ENCODE data around the gene PCNX1.

The PCNX1 gene

GRCh38 chr14:71108398-71109119, 201.3 kb downstream of the PCNX1 start:
- TF ChIP-seq, protein P1, sequence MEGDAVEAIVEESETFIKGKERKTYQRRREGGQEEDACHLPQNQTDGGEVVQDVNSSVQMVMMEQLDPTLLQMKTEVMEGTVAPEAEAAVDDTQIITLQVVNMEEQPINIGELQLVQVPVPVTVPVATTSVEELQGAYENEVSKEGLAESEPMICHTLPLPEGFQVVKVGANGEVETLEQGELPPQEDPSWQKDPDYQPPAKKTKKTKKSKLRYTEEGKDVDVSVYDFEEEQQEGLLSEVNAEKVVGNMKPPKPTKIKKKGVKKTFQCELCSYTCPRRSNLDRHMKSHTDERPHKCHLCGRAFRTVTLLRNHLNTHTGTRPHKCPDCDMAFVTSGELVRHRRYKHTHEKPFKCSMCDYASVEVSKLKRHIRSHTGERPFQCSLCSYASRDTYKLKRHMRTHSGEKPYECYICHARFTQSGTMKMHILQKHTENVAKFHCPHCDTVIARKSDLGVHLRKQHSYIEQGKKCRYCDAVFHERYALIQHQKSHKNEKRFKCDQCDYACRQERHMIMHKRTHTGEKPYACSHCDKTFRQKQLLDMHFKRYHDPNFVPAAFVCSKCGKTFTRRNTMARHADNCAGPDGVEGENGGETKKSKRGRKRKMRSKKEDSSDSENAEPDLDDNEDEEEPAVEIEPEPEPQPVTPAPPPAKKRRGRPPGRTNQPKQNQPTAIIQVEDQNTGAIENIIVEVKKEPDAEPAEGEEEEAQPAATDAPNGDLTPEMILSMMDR (IDR thresholded peaks at IDR 0.05), result no peak
- H3K27me3 ChIP-seq (ENCODE audit: control insufficient read depth, insufficient read depth, low read length), result no peaks in the 10 kb centered on the region
- no peaks in the 10 kb centered on the region for H3K79me2 ChIP-seq
- H3K9ac ChIP-seq, result no peak overlapping the region
- H3K9me3 ChIP-seq (ENCODE audit: control insufficient read depth, low read length), result no peaks in the 10 kb centered on the region
- H3K4me3 ChIP-seq (ENCODE audit: low read depth, low read length), result no peak overlapping the region
- H3K27ac ChIP-seq, result no peak overlapping the region
- no peaks in the 10 kb centered on the region for H3K36me3 ChIP-seq (ENCODE audit: control insufficient read depth, insufficient read depth, low read length)
- no peak overlapping the region for H3K4me2 ChIP-seq (ENCODE audit: low read length)
- H2AFZ ChIP-seq, result no peak overlapping the region
- H3K4me1 ChIP-seq, result no peaks in the 10 kb centered on the region

GRCh38 chr14:71113376-71113775, 206.1 kb downstream of the PCNX1 start:
- Histone ChIP-seq H3K36me3 (ENCODE audit: control insufficient read depth, insufficient read depth, low read length) (no peaks in the 10 kb centered on the region), H3K4me1 (no peaks in the 10 kb centered on the region), H3K27me3 (ENCODE audit: control insufficient read depth, insufficient read depth, low read length) (no peaks in the 10 kb centered on the region), H2AFZ (no peak overlapping the region), H3K9ac (no peak overlapping the region), H3K9me3 (ENCODE audit: control insufficient read depth, low read length) (no peaks in the 10 kb centered on the region), H3K4me3 (ENCODE audit: low read depth, low read length) (no peak overlapping the region), H3K27ac (no peak overlapping the region), H3K79me2 (no peaks in the 10 kb centered on the region), H3K4me2 (ENCODE audit: low read length) (no peak overlapping the region)
- TF ChIP-seq, protein P1 (IDR thresholded peaks at IDR 0.05), result no peak

DNA sequence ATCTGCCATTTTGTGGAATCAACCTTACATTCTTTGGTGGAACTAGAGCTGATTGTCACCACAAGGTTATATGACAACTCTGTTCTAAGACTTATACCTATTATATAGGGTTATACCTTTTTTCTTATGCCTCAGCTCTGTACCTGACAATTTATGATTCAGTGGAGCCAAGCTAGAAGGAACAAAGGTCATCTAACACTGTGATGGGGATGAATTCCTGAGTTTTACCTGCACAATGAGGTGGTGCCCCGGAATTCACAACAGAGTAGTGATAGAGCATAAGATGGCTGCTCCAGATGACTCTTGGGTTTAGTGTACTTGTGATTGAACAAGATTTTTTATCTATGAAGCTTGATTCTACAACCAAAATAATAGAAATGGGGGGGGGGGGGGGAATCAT, 207.3 kb downstream of the PCNX1 start:
- Histone ChIP-seq H3K9me3 (ENCODE audit: control insufficient read depth, low read length) (no peaks in the 10 kb centered on the region), H3K4me2 (ENCODE audit: low read length) (no peak overlapping the region), H3K79me2 (no peaks in the 10 kb centered on the region), H3K27me3 (ENCODE audit: control insufficient read depth, insufficient read depth, low read length) (no peaks in the 10 kb centered on the region), H2AFZ (no peak overlapping the region), H3K4me1 (no peaks in the 10 kb centered on the region), H3K4me3 (ENCODE audit: low read depth, low read length) (no peak overlapping the region), H3K9ac (no peak overlapping the region), H3K27ac (no peak overlapping the region), H3K36me3 (ENCODE audit: control insufficient read depth, insufficient read depth, low read length) (no peaks in the 10 kb centered on the region)
- TF ChIP-seq, protein P1 (IDR thresholded peaks at IDR 0.05), result no peak

- no peaks in the 10 kb centered on the region for H3K36me3 ChIP-seq (ENCODE audit: control insufficient read depth, insufficient read depth, low read length)
Measured at GRCh38 chr14:71115306-71115705, 208.0 kb downstream of the PCNX1 start.

More at GRCh38 chr14:71115306-71115705, 208.0 kb downstream of the PCNX1 start:
- Histone ChIP-seq H3K27me3 (ENCODE audit: control insufficient read depth, insufficient read depth, low read length) (no peaks in the 10 kb centered on the region), H3K9me3 (ENCODE audit: control insufficient read depth, low read length) (no peaks in the 10 kb centered on the region), H3K79me2 (no peaks in the 10 kb centered on the region), H2AFZ (no peak overlapping the region), H3K9ac (no peak overlapping the region), H3K4me3 (ENCODE audit: low read depth, low read length) (no peak overlapping the region), H3K4me2 (ENCODE audit: low read length) (no peak overlapping the region), H3K4me1 (no peaks in the 10 kb centered on the region), H3K27ac (no peak overlapping the region)
- TF ChIP-seq, protein P1 (IDR thresholded peaks at IDR 0.05), result no peak

Measured in parathyroid adenoma (tissue), 2 donors.